Caco-2 (cell line): ENCODE data around the gene ETDC. TPM values are rescaled to one million over a fixed set of nuclear protein-coding genes. Genes with fewer than 3 reads are reported as not detected.

Experiments
- BruUV-seq: library from RNA; stranded (reverse); fragments of 400-500 nt; replicated peaks from 2 replicates; lab custom pipeline; 2021; lab: Mats Ljungman, UMichigan
- CTCF ChIA-PET: fragments of 300-600 bp; sonication (Branson Sonifier 250); formaldehyde crosslinking; loops from one replicate; lab custom pipeline; 2022; ENCODE audit warnings: antibody characterized with exemption; lab: Charles Lee
- POLR2A ChIA-PET: fragments of 300-600 bp; sonication (Branson Sonifier 250); formaldehyde crosslinking; loops from one replicate; lab custom pipeline; 2022; ENCODE audit warnings: antibody characterized with exemption; lab: Charles Lee
- DNase-seq, 2 experiments: peaks; one replicate each; pipeline versions ENCODE4 v3.0.0 to v3.0.0-alpha.2; 2020 to 2022
- H3K27me3 ChIP-seq: replicated peaks from 2 replicates; pipeline ENCODE4 v1.6.0; 2011; ENCODE audit warnings: low read length; ENCODE audit not compliant: control insufficient read depth, insufficient read depth
- H3K36me3 ChIP-seq: 2 replicates; pipeline ENCODE4 v1.5.1; 2011; ENCODE audit warnings: low read length; ENCODE audit not compliant: control insufficient read depth, insufficient read depth
- H3K4me1 ChIP-seq: fragments of 250-450 bp; sonication (Bioruptor Pico); 2 replicates; pipeline ENCODE4 v1.5.1; 2020; ENCODE audit warnings: mild to moderate bottlenecking
- H3K4me3 ChIP-seq: 2 replicates; pipeline ENCODE4 v1.5.1; 2011; ENCODE audit warnings: low read depth, mild to moderate bottlenecking, control low read depth, low read length
- H3K9me3 ChIP-seq: fragments of 250-450 bp; sonication (Bioruptor Pico); 2 replicates; pipeline ENCODE4 v1.5.1; 2020; ENCODE audit warnings: mild to moderate bottlenecking, moderate library complexity
- H3K27ac Mint-ChIP-seq: one replicate; pipeline ENCODE4 v1.8.0; 2022; ENCODE audit warnings: mixed read lengths; ENCODE audit not compliant: unreplicated experiment
- H3K27me3 Mint-ChIP-seq: one replicate; pipeline ENCODE4 v1.8.0; 2022; ENCODE audit warnings: mixed read lengths; ENCODE audit not compliant: insufficient read depth, unreplicated experiment
- H3K36me3 Mint-ChIP-seq: one replicate; pipeline ENCODE4 v1.8.0; 2022; ENCODE audit warnings: mild to moderate bottlenecking, mixed read lengths; ENCODE audit not compliant: insufficient read depth, unreplicated experiment
- H3K4me1 Mint-ChIP-seq: one replicate; pipeline ENCODE4 v1.8.0; 2022; ENCODE audit warnings: low read depth, mixed read lengths; ENCODE audit not compliant: unreplicated experiment
- H3K4me3 Mint-ChIP-seq: one replicate; pipeline ENCODE4 v1.8.0; 2022; ENCODE audit warnings: mild to moderate bottlenecking, moderate library complexity, mixed read lengths; ENCODE audit not compliant: unreplicated experiment
- H3K9me3 Mint-ChIP-seq: one replicate; pipeline ENCODE4 v1.8.0; 2022; ENCODE audit warnings: mixed read lengths; ENCODE audit not compliant: unreplicated experiment
- CTCF ChIP-seq, 2 experiments: fragments of 200-600 bp in 1 of 2; IDR thresholded peaks; 1 replicate in 1 of 2; 2 replicates in 1 of 2; pipeline versions ENCODE4 v1.5.1 to v1.8.0; 2011 to 2022; ENCODE audit warnings: antibody characterized with exemption in 1 of 2, control low read depth in 1 of 2, inconsistent platforms in 1 of 2, low read depth in 1 of 2, low read length in 1 of 2, mild to moderate bottlenecking in 1 of 2, moderate library complexity in 1 of 2; ENCODE audit not compliant: insufficient read depth in 1 of 2, severe bottlenecking in 1 of 2, unreplicated experiment in 1 of 2
- intact Hi-C: fragments of 100-400 bp; cut with micrococcal nuclease; formaldehyde crosslinking; loops from one replicate; pipeline ENCODE4 v1.10.0; 2022; ENCODE audit not compliant: unreplicated experiment
- total RNA-seq: library from RNA; stranded (reverse); gene quantifications from 2 replicates; pipeline ENCODE4 v1.2.3, GENCODE V29; 2022

The ETDC gene
- total RNA-seq, 1 experiment from 2014 or later, result not detected

GRCh38 chrX:135295238-135295943, 13.9 kb upstream of the ETDC start:
- H3K36me3 Mint-ChIP-seq, result no peaks in the 10 kb centered on the region
- intact Hi-C loops, result no loop called here
- TF ChIP-seq CTCF (IDR thresholded peaks at IDR 0.05; ENCODE audit: insufficient read depth in 1 of 2, low read depth in 1 of 2, low read length in 1 of 2, severe bottlenecking in 1 of 2, unreplicated experiment in 1 of 2), result no peak
- POLR2A ChIA-PET, result no interaction called here
- CTCF ChIA-PET, result no interaction called here
- no peak overlapping the region for H3K4me3 Mint-ChIP-seq
- H3K9me3 Mint-ChIP-seq, result no peaks in the 10 kb centered on the region
- no peak overlapping the region for H3K27ac Mint-ChIP-seq
- Histone ChIP-seq H3K9me3 (no peaks in the 10 kb centered on the region), H3K4me1 (no peaks in the 10 kb centered on the region), H3K27me3 (no peaks in the 10 kb centered on the region), H3K4me3 (no peak overlapping the region), H3K36me3 (no peaks in the 10 kb centered on the region)
- no peak for DNase-seq
- H3K27me3 Mint-ChIP-seq, result no peaks in the 10 kb centered on the region
- no peaks in the 10 kb centered on the region for H3K4me1 Mint-ChIP-seq
- BruUV-seq, result no TSS peak

- ChIA-PET POLR2A (no interaction called here), CTCF (no interaction called here)
- Mint-ChIP-seq H3K27ac (no peak overlapping the region), H3K4me1 (no peaks in the 10 kb centered on the region), H3K36me3 (no peaks in the 10 kb centered on the region), H3K4me3 (no peak overlapping the region), H3K27me3 (no peaks in the 10 kb centered on the region), H3K9me3 (no peaks in the 10 kb centered on the region)
- Histone ChIP-seq H3K9me3 (no peaks in the 10 kb centered on the region), H3K36me3 (no peaks in the 10 kb centered on the region), H3K4me3 (no peak overlapping the region), H3K4me1 (no peaks in the 10 kb centered on the region), H3K27me3 (no peaks in the 10 kb centered on the region)
- no peak for DNase-seq
- no TSS peak for BruUV-seq
- TF ChIP-seq CTCF (IDR thresholded peaks at IDR 0.05; ENCODE audit: insufficient read depth in 1 of 2, low read depth in 1 of 2, low read length in 1 of 2, severe bottlenecking in 1 of 2, unreplicated experiment in 1 of 2), result no peak
- intact Hi-C loops, result no loop called here
These were observed 13.4 kb upstream of the ETDC start for GRCh38 chrX:135295944-135296305.

GRCh38 chrX:135302269-135302873, 6.9 kb upstream of the ETDC start:
- Mint-ChIP-seq H3K27me3 (no peaks in the 10 kb centered on the region), H3K4me1 (no peaks in the 10 kb centered on the region), H3K4me3 (no peak overlapping the region), H3K9me3 (no peaks in the 10 kb centered on the region), H3K36me3 (no peaks in the 10 kb centered on the region), H3K27ac (no peak overlapping the region)
- TF ChIP-seq CTCF (IDR thresholded peaks at IDR 0.05; ENCODE audit: insufficient read depth in 1 of 2, low read depth in 1 of 2, low read length in 1 of 2, severe bottlenecking in 1 of 2, unreplicated experiment in 1 of 2), result no peak
- H3K4me1 ChIP-seq, result no peaks in the 10 kb centered on the region
- H3K27me3 ChIP-seq, result no peaks in the 10 kb centered on the region
- H3K4me3 ChIP-seq, result no peak overlapping the region
- intact Hi-C loops, result no loop called here
- CTCF ChIA-PET, result no interaction called here
- no TSS peak for BruUV-seq
- POLR2A ChIA-PET, result no interaction called here
- DNase-seq, result no peak
- H3K36me3 ChIP-seq, result no peaks in the 10 kb centered on the region
- no peaks in the 10 kb centered on the region for H3K9me3 ChIP-seq
